ENCODE results near the gene CHPT1. TPM values are rescaled to one million over a fixed set of nuclear protein-coding genes. Genes with fewer than 3 reads are reported as not detected.

CHPT1 gene
- polyA plus RNA-seq, 1 donor from 2014 or later, result 20.5 TPM

GRCh38 chr12:101775816-101776215 is 78.4 kb downstream of the CHPT1 start:
- Histone ChIP-seq H3K27me3 (ENCODE audit: insufficient read depth, low read depth, low read length) (no peaks in the 10 kb centered on the region), H3K4me2 (ENCODE audit: low read length) (no peak overlapping the region), H3K27ac (ENCODE audit: low read length) (no peak overlapping the region), H3K9me2 (ENCODE audit: insufficient read depth, low read length) (no peaks in the 10 kb centered on the region), H3K36me3 (ENCODE audit: insufficient read depth, low read length) (no peaks in the 10 kb centered on the region), H3K9ac (ENCODE audit: low read length) (no peak overlapping the region), H3K9me3 (ENCODE audit: low read length) (no peaks in the 10 kb centered on the region), H4K20me1 (ENCODE audit: insufficient read depth) (no peaks in the 10 kb centered on the region), H3F3A (ENCODE audit: insufficient read depth, low read length, poor library complexity, severe bottlenecking) (no peaks in the 10 kb centered on the region), H3K4me3 (ENCODE audit: low read length) (no peak overlapping the region), H3K79me2 (replicated peaks; ENCODE audit: insufficient read depth, low read length) (no peaks in the 10 kb centered on the region), H2AFZ (ENCODE audit: low read depth, low read length) (no peak overlapping the region)
- TF ChIP-seq EZH2 (IDR thresholded peaks at IDR 0.05; ENCODE audit: borderline replicate concordance, insufficient read depth, low read length, poor library complexity, severe bottlenecking), result no peak
- TF ChIP-seq, protein P1, sequence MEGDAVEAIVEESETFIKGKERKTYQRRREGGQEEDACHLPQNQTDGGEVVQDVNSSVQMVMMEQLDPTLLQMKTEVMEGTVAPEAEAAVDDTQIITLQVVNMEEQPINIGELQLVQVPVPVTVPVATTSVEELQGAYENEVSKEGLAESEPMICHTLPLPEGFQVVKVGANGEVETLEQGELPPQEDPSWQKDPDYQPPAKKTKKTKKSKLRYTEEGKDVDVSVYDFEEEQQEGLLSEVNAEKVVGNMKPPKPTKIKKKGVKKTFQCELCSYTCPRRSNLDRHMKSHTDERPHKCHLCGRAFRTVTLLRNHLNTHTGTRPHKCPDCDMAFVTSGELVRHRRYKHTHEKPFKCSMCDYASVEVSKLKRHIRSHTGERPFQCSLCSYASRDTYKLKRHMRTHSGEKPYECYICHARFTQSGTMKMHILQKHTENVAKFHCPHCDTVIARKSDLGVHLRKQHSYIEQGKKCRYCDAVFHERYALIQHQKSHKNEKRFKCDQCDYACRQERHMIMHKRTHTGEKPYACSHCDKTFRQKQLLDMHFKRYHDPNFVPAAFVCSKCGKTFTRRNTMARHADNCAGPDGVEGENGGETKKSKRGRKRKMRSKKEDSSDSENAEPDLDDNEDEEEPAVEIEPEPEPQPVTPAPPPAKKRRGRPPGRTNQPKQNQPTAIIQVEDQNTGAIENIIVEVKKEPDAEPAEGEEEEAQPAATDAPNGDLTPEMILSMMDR (IDR thresholded peaks at IDR 0.05; ENCODE audit: poor library complexity, severe bottlenecking), result no peak
- no peak for TF ChIP-seq EP300 (conservative IDR thresholded peaks at IDR 0.05; ENCODE audit: poor library complexity, severe bottlenecking)
- no peak for TF ChIP-seq MXI1 (conservative IDR thresholded peaks at IDR 0.05; ENCODE audit: poor library complexity, severe bottlenecking)
- TF ChIP-seq POLR2AphosphoS5 (IDR thresholded peaks at IDR 0.05), result no peak
- no peak for TF ChIP-seq RAD21 (conservative IDR thresholded peaks at IDR 0.05)
- TF ChIP-seq SMC3 (conservative IDR thresholded peaks at IDR 0.05; ENCODE audit: poor library complexity), result no peak
- no peak for TF ChIP-seq TAF1 (IDR thresholded peaks at IDR 0.05; ENCODE audit: low read depth)
- TF ChIP-seq, protein P2, sequence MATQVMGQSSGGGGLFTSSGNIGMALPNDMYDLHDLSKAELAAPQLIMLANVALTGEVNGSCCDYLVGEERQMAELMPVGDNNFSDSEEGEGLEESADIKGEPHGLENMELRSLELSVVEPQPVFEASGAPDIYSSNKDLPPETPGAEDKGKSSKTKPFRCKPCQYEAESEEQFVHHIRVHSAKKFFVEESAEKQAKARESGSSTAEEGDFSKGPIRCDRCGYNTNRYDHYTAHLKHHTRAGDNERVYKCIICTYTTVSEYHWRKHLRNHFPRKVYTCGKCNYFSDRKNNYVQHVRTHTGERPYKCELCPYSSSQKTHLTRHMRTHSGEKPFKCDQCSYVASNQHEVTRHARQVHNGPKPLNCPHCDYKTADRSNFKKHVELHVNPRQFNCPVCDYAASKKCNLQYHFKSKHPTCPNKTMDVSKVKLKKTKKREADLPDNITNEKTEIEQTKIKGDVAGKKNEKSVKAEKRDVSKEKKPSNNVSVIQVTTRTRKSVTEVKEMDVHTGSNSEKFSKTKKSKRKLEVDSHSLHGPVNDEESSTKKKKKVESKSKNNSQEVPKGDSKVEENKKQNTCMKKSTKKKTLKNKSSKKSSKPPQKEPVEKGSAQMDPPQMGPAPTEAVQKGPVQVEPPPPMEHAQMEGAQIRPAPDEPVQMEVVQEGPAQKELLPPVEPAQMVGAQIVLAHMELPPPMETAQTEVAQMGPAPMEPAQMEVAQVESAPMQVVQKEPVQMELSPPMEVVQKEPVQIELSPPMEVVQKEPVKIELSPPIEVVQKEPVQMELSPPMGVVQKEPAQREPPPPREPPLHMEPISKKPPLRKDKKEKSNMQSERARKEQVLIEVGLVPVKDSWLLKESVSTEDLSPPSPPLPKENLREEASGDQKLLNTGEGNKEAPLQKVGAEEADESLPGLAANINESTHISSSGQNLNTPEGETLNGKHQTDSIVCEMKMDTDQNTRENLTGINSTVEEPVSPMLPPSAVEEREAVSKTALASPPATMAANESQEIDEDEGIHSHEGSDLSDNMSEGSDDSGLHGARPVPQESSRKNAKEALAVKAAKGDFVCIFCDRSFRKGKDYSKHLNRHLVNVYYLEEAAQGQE (IDR thresholded peaks at IDR 0.05; ENCODE audit: borderline replicate concordance), result no peak

DNA sequence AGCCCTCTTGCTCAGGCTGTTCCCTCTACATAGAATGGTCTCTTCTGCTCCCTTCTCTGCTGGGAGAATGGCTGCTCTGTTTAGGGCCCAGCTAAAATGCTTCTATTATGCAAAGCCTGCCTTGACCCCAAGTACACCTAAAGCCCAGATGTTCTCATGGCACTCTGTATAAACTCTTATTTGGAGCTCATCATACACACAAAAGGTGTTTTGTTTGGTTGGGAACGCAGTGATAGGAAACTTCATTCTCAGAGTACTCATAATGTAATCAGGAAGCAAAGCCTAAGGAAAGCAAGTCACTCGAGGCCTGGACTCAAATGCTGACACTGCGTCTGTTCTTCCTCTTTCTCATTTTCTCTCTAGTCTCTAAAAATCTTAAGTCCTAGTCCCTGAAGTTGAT is 80.0 kb downstream of the CHPT1 start:
- H3K9ac ChIP-seq (ENCODE audit: low read length), result no peak overlapping the region
- H3K79me2 ChIP-seq (replicated peaks; ENCODE audit: insufficient read depth, low read length), result no peaks in the 10 kb centered on the region
- no peak overlapping the region for H2AFZ ChIP-seq (ENCODE audit: low read depth, low read length)
- no peaks in the 10 kb centered on the region for H3K27me3 ChIP-seq (ENCODE audit: insufficient read depth, low read depth, low read length)
- no peaks in the 10 kb centered on the region for H3K36me3 ChIP-seq (ENCODE audit: insufficient read depth, low read length)
- no peak for TF ChIP-seq EZH2 (IDR thresholded peaks at IDR 0.05; ENCODE audit: borderline replicate concordance, insufficient read depth, low read length, poor library complexity, severe bottlenecking)
- TF ChIP-seq, protein P2 (IDR thresholded peaks at IDR 0.05; ENCODE audit: borderline replicate concordance), result no peak
- no peak for TF ChIP-seq POLR2AphosphoS5 (IDR thresholded peaks at IDR 0.05)
- TF ChIP-seq MXI1 (conservative IDR thresholded peaks at IDR 0.05; ENCODE audit: poor library complexity, severe bottlenecking), result no peak
- no peak for TF ChIP-seq TAF1 (IDR thresholded peaks at IDR 0.05; ENCODE audit: low read depth)
- TF ChIP-seq SMC3 (conservative IDR thresholded peaks at IDR 0.05; ENCODE audit: poor library complexity), result no peak
- H3K4me2 ChIP-seq (ENCODE audit: low read length), result no peak overlapping the region
- no peaks in the 10 kb centered on the region for H3K9me2 ChIP-seq (ENCODE audit: insufficient read depth, low read length)
- H4K20me1 ChIP-seq (ENCODE audit: insufficient read depth), result no peaks in the 10 kb centered on the region
- H3F3A ChIP-seq (ENCODE audit: insufficient read depth, low read length, poor library complexity, severe bottlenecking), result no peaks in the 10 kb centered on the region
- H3K4me3 ChIP-seq (ENCODE audit: low read length), result no peak overlapping the region
- no peak overlapping the region for H3K27ac ChIP-seq (ENCODE audit: low read length)
- H3K9me3 ChIP-seq (ENCODE audit: low read length), result no peaks in the 10 kb centered on the region
